Fibroblast of skin of abdomen (primary cell): ENCODE measurements around the gene WDR74.
"Not testable (repeated sequence)": the region's sequence is repeated elsewhere in the genome, so short reads cannot be mapped to it uniquely, and the experiment has no call there.

ENCODE experiments used
- DNase-seq: peaks from one replicate; pipeline ENCODE4 v3.0.0-alpha.2; 2013

Gene WDR74

GRCh38 chr11:62859281-62859703, 19.9 kb upstream of the WDR74 start:
- not testable (repeated sequence) for DNase-seq

- DNase-seq = no peak
Observed at GRCh38 chr11:62858201-62858600, 18.8 kb upstream of the WDR74 start.

GRCh38 chr11:62857541-62857982, 18.2 kb upstream of the WDR74 start:
- no peak for DNase-seq

- no peak for DNase-seq
Observed at GRCh38 chr11:62856333-62856895, 17.0 kb upstream of the WDR74 start.

- DNase-seq = peak; percentile 98
Observed at GRCh38 chr11:62855571-62856332, 16.4 kb upstream of the WDR74 start.

- no peak for DNase-seq
Observed at GRCh38 chr11:62854825-62855570, 15.6 kb upstream of the WDR74 start.

GRCh38 chr11:62854013-62854824, 14.8 kb upstream of the WDR74 start:
- no peak for DNase-seq

- DNase-seq = no peak
Observed at GRCh38 chr11:62853279-62853965, 14.0 kb upstream of the WDR74 start.

- DNase-seq = no peak
Observed at GRCh38 chr11:62852523-62853188, 13.3 kb upstream of the WDR74 start.

- DNase-seq = no peak
Observed at GRCh38 chr11:62851807-62852522, 12.6 kb upstream of the WDR74 start.

GRCh38 chr11:62850911-62851806, 11.8 kb upstream of the WDR74 start:
- no peak for DNase-seq

- no peak for DNase-seq
Observed at GRCh38 chr11:62847767-62848314, 8.5 kb upstream of the WDR74 start.

GRCh38 chr11:62846177-62846576, 6.8 kb upstream of the WDR74 start:
- no peak for DNase-seq

- no peak for DNase-seq
Observed at GRCh38 chr11:62844154-62844553, 4.8 kb upstream of the WDR74 start.

GRCh38 chr11:62843466-62843865, 4.1 kb upstream of the WDR74 start:
- peak; percentile 56 for DNase-seq

GRCh38 chr11:62842891-62843290, 3.5 kb upstream of the WDR74 start:
- not testable (repeated sequence) for DNase-seq

GRCh38 chr11:62842171-62842741, 2.9 kb upstream of the WDR74 start:
- no peak for DNase-seq

GRCh38 chr11:62841361-62842170, 2.2 kb upstream of the WDR74 start:
- DNase-seq = peak; percentile 100
